Hepatic stellate cell (primary cell): ENCODE measurements around the gene SMIM36.
"Not testable (repeated sequence)": the region's sequence is repeated elsewhere in the genome, so short reads cannot be mapped to it uniquely, and the experiment has no call there.

Source experiments
- DNase-seq: peaks from one replicate; pipeline ENCODE4 v3.0.0; 2011; ENCODE audit warnings: low spot score

Gene SMIM36

DNA sequence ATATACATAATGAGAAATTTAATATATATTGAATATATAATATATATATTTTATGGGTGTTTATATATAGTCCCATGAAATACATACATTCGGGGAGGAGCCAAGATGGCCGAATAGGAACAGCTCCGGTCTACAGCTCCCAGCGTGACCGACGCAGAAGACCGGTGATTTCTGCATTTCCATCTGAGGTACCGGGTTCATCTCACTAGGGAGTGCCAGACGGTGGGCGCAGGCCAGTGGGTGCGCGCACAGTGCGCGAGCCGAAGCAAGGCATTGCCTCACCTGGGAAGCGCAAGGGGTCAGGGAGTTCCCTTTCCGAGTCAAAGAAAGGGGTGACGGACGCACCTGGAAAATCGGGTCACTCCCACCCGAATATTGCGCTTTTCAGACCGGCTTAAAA, 9.6 kb downstream of the SMIM36 start:
- not testable (repeated sequence) for DNase-seq

GRCh38 chr17:55500103-55500502, 11.1 kb downstream of the SMIM36 start:
- DNase-seq, result no peak

DNA sequence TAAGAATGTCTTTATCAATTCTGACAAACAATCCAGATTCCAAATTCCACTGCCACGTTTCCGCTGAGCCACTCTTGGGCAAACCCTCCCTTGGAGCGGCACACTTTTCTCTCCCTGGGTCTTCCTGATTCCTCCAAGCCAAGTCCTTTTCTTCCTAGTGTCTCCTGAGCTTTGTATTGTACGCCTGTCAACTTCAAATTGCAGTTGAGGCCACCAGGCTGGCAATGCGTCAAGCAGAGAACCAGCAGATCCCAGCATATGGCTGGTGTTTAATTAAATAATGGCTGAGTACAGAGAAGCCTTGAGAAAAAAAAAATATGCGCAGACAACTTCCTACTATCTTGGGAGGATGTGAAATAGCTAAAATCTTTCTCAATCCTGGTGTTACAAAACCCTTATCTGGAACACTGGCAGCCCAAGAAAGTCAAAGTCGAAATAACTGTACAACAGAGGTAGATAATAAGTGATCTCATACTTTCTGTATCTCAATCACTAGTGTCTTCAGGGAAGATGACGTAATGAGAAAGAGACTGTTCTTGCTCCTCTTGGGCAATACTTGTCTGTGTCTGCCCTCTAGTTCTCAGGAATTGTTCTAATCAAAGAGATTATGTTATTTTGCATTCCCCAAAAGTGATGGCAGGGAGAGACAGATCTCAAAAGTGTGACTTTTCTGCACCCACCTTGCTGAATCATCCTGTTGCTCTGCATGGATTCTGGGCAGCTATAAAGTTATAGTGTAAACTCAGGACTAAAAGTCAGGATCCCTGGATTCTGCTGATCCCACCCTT, 15.0 kb downstream of the SMIM36 start:
- DNase-seq, result no peak

DNA sequence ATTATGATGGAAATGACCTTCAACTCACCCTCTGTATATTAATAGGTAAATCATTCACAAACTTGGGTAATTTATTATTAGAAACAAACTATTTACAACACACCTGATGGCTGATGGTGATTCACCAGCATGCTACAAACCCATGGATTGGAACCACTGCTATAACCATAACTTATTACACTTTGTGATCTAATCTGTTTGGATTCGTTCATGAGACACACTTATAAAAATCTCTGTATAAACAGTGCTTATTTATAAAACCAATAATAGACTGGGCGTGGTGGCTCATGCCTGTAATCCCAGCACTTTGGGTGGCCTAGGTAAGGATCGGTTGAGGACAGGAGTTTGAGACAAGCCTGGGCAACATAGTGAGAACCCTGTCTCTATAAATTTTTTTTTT, 16.0 kb downstream of the SMIM36 start:
- no peak for DNase-seq

GRCh38 chr17:55492781-55493341, 18.4 kb downstream of the SMIM36 start:
- no peak for DNase-seq

DNA sequence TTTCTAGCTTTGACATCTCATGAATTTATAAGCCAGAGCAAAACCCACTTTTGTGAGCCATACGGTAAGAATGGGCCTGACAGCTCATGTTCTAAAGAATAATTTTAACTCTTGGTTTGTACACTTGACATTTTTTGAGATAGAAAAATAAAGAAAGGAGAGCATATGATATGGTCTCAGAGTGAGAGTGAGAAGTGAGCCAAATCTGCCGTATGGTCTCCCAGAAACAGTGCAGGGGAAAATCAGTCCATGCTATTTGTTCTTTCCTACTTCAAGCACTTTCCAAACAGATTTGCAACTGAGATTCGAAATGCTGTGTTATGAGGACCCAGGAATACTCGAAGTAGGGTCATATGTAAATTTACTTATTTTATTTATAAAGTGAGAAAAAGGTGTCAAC, 20.9 kb downstream of the SMIM36 start:
- no peak for DNase-seq

DNA sequence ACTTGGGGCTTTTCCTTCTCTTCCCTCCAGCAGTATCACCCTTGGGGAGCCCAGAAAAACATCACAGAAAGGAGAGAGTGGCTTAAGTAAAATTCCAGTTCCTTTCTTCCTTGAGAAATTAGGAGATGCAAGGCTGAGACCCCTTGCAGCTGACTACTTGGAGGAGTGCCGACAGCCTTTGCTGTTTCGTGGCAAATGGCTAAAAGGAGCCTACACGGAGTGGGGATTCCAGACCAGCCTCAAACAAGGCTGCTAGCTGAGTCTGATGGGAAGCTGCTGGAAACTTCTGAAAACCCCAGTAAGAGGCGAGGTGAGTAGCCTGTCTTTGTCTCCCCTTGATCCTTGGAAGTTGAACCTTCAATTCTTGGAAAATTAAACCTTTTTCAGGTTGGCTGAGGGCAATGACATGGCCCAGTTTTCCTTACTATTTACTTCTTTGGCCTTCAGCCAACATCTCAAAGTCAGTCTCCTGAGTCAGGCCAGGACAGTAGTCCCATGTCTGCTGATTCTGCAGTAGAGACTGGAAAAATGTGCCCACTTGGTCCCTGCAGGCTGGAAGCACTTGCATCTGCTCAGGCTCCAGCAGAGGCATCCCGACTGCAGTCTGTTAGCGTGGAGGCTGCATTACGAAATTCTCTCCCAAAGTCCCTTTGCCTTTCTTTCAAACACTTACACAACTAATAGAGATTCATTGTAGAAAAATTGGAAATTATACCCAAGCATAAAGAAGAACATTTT, 23.4 kb downstream of the SMIM36 start:
- no peak for DNase-seq

DNA sequence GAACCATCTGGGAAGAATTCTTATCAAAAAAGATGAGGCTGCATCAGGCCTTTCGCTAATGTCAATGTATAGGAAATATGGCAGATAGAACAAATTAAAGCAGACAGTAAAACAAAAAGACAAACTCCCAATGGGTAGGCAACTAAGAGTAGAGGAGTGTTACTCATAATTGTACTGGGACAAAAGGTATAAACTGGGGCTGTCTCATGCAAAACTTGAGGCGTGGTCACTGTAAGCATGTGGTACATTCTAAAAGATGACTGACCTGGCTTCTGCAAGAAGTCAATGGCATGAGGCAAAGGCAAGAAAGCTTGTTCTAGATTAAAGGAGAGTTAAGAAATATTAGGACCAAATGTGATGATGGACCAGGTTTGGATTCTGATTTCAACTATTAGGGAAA, 26.7 kb downstream of the SMIM36 start:
- DNase-seq, result no peak

- DNase-seq, result no peak
Observed at GRCh38 chr17:55482591-55483389, 28.5 kb downstream of the SMIM36 start.

GRCh38 chr17:55480631-55481315, 30.5 kb downstream of the SMIM36 start:
- no peak for DNase-seq

GRCh38 chr17:55479903-55480302, 31.3 kb downstream of the SMIM36 start:
- no peak for DNase-seq

GRCh38 chr17:55478971-55479370, 32.3 kb downstream of the SMIM36 start:
- no peak for DNase-seq

GRCh38 chr17:55466671-55467070, 44.6 kb downstream of the SMIM36 start:
- DNase-seq, result no peak

DNA sequence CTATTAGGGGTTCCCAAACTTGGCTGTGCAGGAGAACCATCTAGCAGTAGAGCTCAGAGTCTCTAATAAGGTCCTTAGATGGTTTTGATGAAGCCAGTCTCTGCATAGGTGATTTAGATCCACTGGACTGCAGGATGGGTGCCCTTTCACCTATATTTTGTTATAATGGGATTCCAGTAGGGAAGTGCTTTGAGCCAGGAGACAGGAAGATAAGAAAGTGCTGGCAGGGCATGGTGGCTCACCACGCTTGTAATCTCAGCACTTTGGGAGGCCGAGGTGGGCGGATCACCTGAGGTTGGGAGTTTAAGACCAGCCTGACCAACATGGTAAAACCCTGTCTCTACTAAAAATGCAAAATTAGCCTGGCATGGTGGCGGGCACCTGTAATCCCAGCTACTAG, 45.5 kb downstream of the SMIM36 start:
- DNase-seq, result not testable (repeated sequence)

- no peak for DNase-seq
Observed at GRCh38 chr17:55463600-55463999, 47.7 kb downstream of the SMIM36 start.

DNA sequence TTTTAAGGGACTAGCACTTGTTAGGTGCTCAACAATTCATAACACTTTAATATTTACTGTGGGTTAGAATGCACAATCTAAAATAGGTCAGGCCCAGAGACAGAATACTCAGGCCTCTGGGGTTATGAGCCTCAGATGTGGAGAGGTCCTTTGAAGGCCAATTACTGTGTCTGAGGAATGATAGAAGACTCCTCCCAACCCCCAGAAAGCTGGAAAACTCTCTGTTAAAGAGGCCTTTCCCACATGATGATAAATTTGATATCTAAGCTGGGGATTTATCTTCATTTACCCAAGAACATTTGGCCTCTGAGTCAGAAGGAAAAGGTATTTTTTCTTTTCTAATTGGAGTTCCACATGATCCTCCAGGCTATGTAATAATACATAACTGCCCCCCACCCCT, 48.5 kb downstream of the SMIM36 start:
- no peak for DNase-seq

DNA sequence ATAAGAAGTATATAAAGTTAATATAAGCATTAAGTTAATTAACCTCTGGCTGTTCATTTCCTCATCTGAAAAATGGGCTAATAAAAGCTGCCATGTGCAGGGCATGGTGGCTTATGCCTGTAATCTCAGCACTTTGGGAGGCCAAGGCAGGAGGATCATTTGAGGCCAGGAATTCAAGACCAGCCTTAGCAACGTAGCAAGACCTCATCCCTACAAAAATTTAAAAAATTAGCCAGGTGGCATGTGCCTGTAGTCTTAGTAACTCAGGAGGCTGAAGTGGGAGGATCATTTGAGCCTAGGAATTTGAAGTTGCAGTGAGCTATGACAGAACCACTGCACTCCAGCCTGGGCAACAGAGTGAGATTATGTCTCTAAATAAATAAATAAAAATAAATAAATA, 49.0 kb downstream of the SMIM36 start:
- DNase-seq, result no peak

GRCh38 chr17:55458978-55459377, 52.3 kb downstream of the SMIM36 start:
- no peak for DNase-seq

GRCh38 chr17:55458287-55458900, 52.9 kb downstream of the SMIM36 start:
- no peak for DNase-seq

GRCh38 chr17:55456307-55457240, 54.7 kb downstream of the SMIM36 start:
- no peak for DNase-seq
